Measurements from ENCODE around the gene RAB3C.

- TF ChIP-seq, protein P1, sequence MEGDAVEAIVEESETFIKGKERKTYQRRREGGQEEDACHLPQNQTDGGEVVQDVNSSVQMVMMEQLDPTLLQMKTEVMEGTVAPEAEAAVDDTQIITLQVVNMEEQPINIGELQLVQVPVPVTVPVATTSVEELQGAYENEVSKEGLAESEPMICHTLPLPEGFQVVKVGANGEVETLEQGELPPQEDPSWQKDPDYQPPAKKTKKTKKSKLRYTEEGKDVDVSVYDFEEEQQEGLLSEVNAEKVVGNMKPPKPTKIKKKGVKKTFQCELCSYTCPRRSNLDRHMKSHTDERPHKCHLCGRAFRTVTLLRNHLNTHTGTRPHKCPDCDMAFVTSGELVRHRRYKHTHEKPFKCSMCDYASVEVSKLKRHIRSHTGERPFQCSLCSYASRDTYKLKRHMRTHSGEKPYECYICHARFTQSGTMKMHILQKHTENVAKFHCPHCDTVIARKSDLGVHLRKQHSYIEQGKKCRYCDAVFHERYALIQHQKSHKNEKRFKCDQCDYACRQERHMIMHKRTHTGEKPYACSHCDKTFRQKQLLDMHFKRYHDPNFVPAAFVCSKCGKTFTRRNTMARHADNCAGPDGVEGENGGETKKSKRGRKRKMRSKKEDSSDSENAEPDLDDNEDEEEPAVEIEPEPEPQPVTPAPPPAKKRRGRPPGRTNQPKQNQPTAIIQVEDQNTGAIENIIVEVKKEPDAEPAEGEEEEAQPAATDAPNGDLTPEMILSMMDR (IDR thresholded peaks at IDR 0.05): no peak
- no peak for TF ChIP-seq POLR2A (IDR thresholded peaks at IDR 0.05)
Measured at GRCh38 chr5:58800356-58800755, 217.5 kb downstream of the RAB3C start.
